ENCODE data around the gene SLC9A9.

GRCh38 chr3:143794793-143795462 lies 53.3 kb downstream of the SLC9A9 start:
- no peak for TF ChIP-seq CTCF (IDR thresholded peaks at IDR 0.05 in 4 of 5, conservative IDR thresholded peaks at IDR 0.05 in 1 of 5)
- no peak for TF ChIP-seq POLR2A (IDR thresholded peaks at IDR 0.05)
